CD4-positive, CD25-positive, alpha-beta regulatory T cell (primary cell): ENCODE results near the gene DIS3L. TPM values are rescaled to one million over a fixed set of nuclear protein-coding genes. Genes with fewer than 3 reads are reported as not detected.

Experiments
- ATAC-seq, 2 donors: fragments of 150-1000 bp; cut with Tn5 transposase; one replicate each; pipeline ENCODE4 v1.10.0; 2021; ENCODE audit warnings: low read depth in 2 of 2, moderate number of reproducible peaks in 2 of 2, moderate library complexity in 1 of 2
- DNase-seq, 3 donors: peaks; one replicate each; pipeline versions ENCODE4 v3.0.0 to v3.0.0-alpha.2; 2012 to 2022; ENCODE audit warnings: mixed read lengths in 1 of 3
- H3K27ac ChIP-seq: one replicate; pipeline ENCODE4 v1.7.0; 2013; ENCODE audit warnings: mild to moderate bottlenecking, low read length; ENCODE audit not compliant: insufficient read depth, poor library complexity, severe bottlenecking
- H3K27me3 ChIP-seq: one replicate; pipeline ENCODE4 v1.7.0; 2013; ENCODE audit warnings: low read length; ENCODE audit not compliant: control insufficient read depth, insufficient read depth
- H3K36me3 ChIP-seq: one replicate; pipeline ENCODE4 v1.7.0; 2013; ENCODE audit warnings: mild to moderate bottlenecking, low read length, moderate library complexity; ENCODE audit not compliant: control insufficient read depth, insufficient read depth
- H3K4me1 ChIP-seq: 2 replicates; pipeline ENCODE4 v1.7.0; 2013; ENCODE audit warnings: mild to moderate bottlenecking, low read length; ENCODE audit not compliant: insufficient read depth, control insufficient read depth, poor library complexity, severe bottlenecking
- H3K4me3 ChIP-seq: one replicate; pipeline ENCODE4 v1.7.0; 2013; ENCODE audit warnings: low read depth, mild to moderate bottlenecking, low read length, moderate library complexity
- H3K9me3 ChIP-seq, 2 experiments: 1 replicate in 1 of 2; 2 replicates in 1 of 2; pipeline ENCODE4 v1.7.0; 2013; ENCODE audit warnings: low read length in 2 of 2, mild to moderate bottlenecking in 1 of 2, moderate library complexity in 1 of 2; ENCODE audit not compliant: control insufficient read depth in 2 of 2
- H3K27ac Mint-ChIP-seq, 3 donors: one replicate each; pipeline ENCODE4 v1.8.0; 2020 to 2022; ENCODE audit warnings: mild to moderate bottlenecking in 3 of 3, mixed read lengths in 3 of 3, moderate library complexity in 2 of 3
- H3K27me3 Mint-ChIP-seq: one replicate; pipeline ENCODE4 v1.8.0; 2022; ENCODE audit warnings: mild to moderate bottlenecking, mixed read lengths
- H3K36me3 Mint-ChIP-seq: one replicate; pipeline ENCODE4 v1.8.0; 2020; ENCODE audit warnings: mixed read lengths
- H3K4me1 Mint-ChIP-seq, 4 donors: one replicate each; pipeline ENCODE4 v1.8.0; 2020 to 2022; ENCODE audit warnings: mixed read lengths in 4 of 4, mild to moderate bottlenecking in 1 of 4
- H3K4me3 Mint-ChIP-seq, 4 donors: one replicate each; pipeline ENCODE4 v1.8.0; 2020 to 2022; ENCODE audit warnings: mild to moderate bottlenecking in 4 of 4, mixed read lengths in 4 of 4, moderate library complexity in 3 of 4
- H3K9me3 Mint-ChIP-seq, 7 donors: one replicate each; pipeline ENCODE4 v1.8.0; 2020 to 2022; ENCODE audit warnings: mixed read lengths in 7 of 7, mild to moderate bottlenecking in 3 of 7, moderate library complexity in 2 of 7
- polyA plus RNA-seq, 4 donors: library from polyadenylated mRNA; unstranded; fragments of 300-500 nt; fragmentation: Illumina TruSeq; gene quantifications; one replicate each; pipeline ENCODE4 v1.2.3, GENCODE V29; 2021
- total RNA-seq: library from RNA; stranded (reverse); gene quantifications from one replicate; pipeline ENCODE4 v1.2.3, GENCODE V29; 2022

DIS3L gene
- total and polyA plus RNA-seq, 5 donors from 2014 or later: 23.4 to 35.9 (median 27.4) TPM

DNA sequence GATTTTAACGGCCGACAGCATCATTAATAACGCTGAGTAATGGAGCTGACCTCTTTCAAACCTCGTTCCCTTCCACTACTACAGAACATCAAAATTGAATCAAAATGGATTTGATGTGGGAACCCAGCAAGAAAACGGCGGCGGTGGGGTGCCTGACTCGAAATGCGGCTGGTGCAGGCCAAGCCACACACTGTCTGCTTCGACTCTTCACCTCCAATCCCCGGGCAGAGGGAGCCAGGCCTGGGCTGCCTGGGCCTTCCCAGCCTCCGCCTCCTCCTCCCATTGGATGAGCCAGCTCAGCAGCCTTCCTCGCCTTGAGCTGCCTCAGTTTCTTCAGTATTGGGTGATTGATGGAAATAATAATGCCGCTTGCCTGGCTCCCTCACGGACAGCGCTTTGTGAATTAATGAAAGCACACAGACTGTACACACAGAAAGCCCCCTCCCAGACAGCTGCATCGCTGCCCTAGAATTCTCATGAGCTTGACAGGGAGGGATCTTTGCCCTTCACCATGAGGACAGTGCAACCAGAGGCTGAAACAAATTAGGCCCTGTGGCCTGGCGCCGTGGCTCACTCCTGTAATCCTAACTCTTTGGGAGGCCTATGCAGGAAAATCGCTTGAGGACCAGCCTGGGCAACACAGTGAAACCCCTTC, 28.4 kb upstream of the DIS3L start:
- peaks cover 49% of the 10 kb centered on the region for H3K27me3 Mint-ChIP-seq

GRCh38 chr15:66269326-66270090, 23.9 kb upstream of the DIS3L start:
- Mint-ChIP-seq H3K27ac (no peak overlapping the region), H3K4me1 (no peaks in the 10 kb centered on the region), H3K27me3 (peaks cover 32% of the 10 kb centered on the region), H3K4me3 (no peak overlapping the region), H3K9me3 (peaks cover 0 to 3% (median 0%) of the 10 kb centered on the region in 7 donors), H3K36me3 (no peaks in the 10 kb centered on the region)
- H3K4me1 ChIP-seq: no peaks in the 10 kb centered on the region
- H3K27ac ChIP-seq: no peak overlapping the region
- H3K9me3 ChIP-seq: no peaks in the 10 kb centered on the region
- H3K27me3 ChIP-seq: peaks cover 7% of the 10 kb centered on the region
- ATAC-seq: no peak
- H3K36me3 ChIP-seq: no peaks in the 10 kb centered on the region
- no peak overlapping the region for H3K4me3 ChIP-seq
- DNase-seq: no peak

More for the DNA sequence above, 28.4 kb upstream of the DIS3L start:
- Histone ChIP-seq H3K9me3 (peaks cover 0 to 5% of the 10 kb centered on the region in 2 experiments), H3K4me1 (no peaks in the 10 kb centered on the region), H3K27ac (no peak overlapping the region), H3K4me3 (no peak overlapping the region), H3K36me3 (no peaks in the 10 kb centered on the region), H3K27me3 (peaks cover 27% of the 10 kb centered on the region)
- no peaks in the 10 kb centered on the region for H3K36me3 Mint-ChIP-seq
- H3K27ac Mint-ChIP-seq: no peak overlapping the region
- no peak overlapping the region for H3K4me3 Mint-ChIP-seq
- H3K9me3 Mint-ChIP-seq: peaks cover 0 to 9% (median 4%) of the 10 kb centered on the region in 7 donors
- no peak for ATAC-seq
- DNase-seq: no peak
- H3K4me1 Mint-ChIP-seq: no peaks in the 10 kb centered on the region

GRCh38 chr15:66270932-66271331, 22.4 kb upstream of the DIS3L start:
- Mint-ChIP-seq H3K4me1 (no peaks in the 10 kb centered on the region), H3K36me3 (no peaks in the 10 kb centered on the region), H3K27ac (no peak overlapping the region), H3K27me3 (peaks cover 35% of the 10 kb centered on the region), H3K4me3 (no peak overlapping the region), H3K9me3 (peaks cover 0 to 4% (median 0%) of the 10 kb centered on the region in 7 donors)
- no peaks in the 10 kb centered on the region for H3K36me3 ChIP-seq
- H3K4me3 ChIP-seq: no peak overlapping the region
- peaks cover 5% of the 10 kb centered on the region for H3K27me3 ChIP-seq
- no peaks in the 10 kb centered on the region for H3K4me1 ChIP-seq
- H3K9me3 ChIP-seq: no peaks in the 10 kb centered on the region
- DNase-seq: no peak
- no peak for ATAC-seq
- H3K27ac ChIP-seq: no peak overlapping the region

DNA sequence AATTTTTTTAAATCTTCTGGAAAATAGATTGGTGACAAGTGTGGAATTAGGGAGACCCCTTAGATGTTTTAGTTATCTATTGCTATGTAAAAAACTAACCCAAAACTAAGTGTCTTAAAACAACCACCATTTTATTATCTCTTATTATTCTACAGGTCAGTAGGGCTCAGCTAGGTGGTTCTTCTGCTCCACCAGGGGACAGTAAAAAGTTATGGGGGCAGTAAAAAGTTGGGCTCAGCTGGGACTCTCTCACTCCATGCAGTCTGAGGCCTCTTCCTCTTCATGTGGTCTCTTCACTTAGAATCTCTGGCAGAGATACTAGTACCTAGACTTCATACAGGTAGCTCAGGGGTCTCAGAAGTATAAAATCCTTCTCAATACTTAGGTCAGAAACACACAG, 18.0 kb upstream of the DIS3L start:
- Mint-ChIP-seq H3K4me1 (no peaks in the 10 kb centered on the region), H3K4me3 (no peak overlapping the region), H3K9me3 (peaks cover 0 to 3% (median 0%) of the 10 kb centered on the region in 7 donors), H3K27ac (no peak overlapping the region), H3K27me3 (peaks cover 18% of the 10 kb centered on the region), H3K36me3 (no peaks in the 10 kb centered on the region)
- H3K36me3 ChIP-seq: no peaks in the 10 kb centered on the region
- no peak for ATAC-seq
- H3K27me3 ChIP-seq: no peaks in the 10 kb centered on the region
- no peaks in the 10 kb centered on the region for H3K4me1 ChIP-seq
- no peak for DNase-seq
- H3K4me3 ChIP-seq: no peak overlapping the region
- H3K9me3 ChIP-seq: no peaks in the 10 kb centered on the region
- H3K27ac ChIP-seq: no peak overlapping the region

DNA sequence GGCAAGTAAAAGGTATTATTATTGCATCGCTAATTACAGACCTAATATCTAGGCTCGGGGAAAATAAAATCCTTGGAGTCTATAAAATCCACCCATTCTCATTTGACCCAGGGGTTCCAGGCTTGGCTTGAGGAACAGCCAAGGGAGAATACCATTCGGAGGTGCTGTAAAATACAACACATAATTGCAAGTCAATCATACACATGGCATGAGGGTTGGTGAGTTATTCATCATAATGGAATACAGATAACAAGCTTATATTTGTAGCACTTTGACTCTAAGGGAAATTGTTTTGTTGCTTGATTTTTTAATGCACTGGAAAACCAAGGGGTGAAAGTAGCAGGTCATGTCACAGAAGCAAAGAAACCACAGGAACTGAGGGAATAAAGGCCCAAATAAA, 16.8 kb upstream of the DIS3L start:
- Mint-ChIP-seq H3K4me3 (no peak overlapping the region), H3K27ac (no peak overlapping the region), H3K27me3 (peaks cover 21% of the 10 kb centered on the region), H3K9me3 (peaks cover 0 to 3% (median 0%) of the 10 kb centered on the region in 7 donors), H3K4me1 (no peaks in the 10 kb centered on the region), H3K36me3 (no peaks in the 10 kb centered on the region)
- no peaks in the 10 kb centered on the region for H3K9me3 ChIP-seq
- ATAC-seq: no peak
- H3K4me1 ChIP-seq: no peaks in the 10 kb centered on the region
- H3K27me3 ChIP-seq: no peaks in the 10 kb centered on the region
- no peaks in the 10 kb centered on the region for H3K36me3 ChIP-seq
- no peak for DNase-seq
- H3K27ac ChIP-seq: no peak overlapping the region
- no peak overlapping the region for H3K4me3 ChIP-seq

GRCh38 chr15:66278056-66278455, 15.3 kb upstream of the DIS3L start:
- Mint-ChIP-seq H3K36me3 (no peaks in the 10 kb centered on the region), H3K27ac (no peak overlapping the region), H3K9me3 (peaks cover 0 to 3% (median 0%) of the 10 kb centered on the region in 7 donors), H3K4me1 (no peaks in the 10 kb centered on the region), H3K27me3 (peaks cover 19% of the 10 kb centered on the region), H3K4me3 (no peak overlapping the region)
- DNase-seq: no peak
- Histone ChIP-seq H3K27me3 (no peaks in the 10 kb centered on the region), H3K9me3 (no peaks in the 10 kb centered on the region), H3K27ac (no peak overlapping the region), H3K36me3 (no peaks in the 10 kb centered on the region), H3K4me1 (no peaks in the 10 kb centered on the region), H3K4me3 (no peak overlapping the region)
- ATAC-seq: no peak

DNA sequence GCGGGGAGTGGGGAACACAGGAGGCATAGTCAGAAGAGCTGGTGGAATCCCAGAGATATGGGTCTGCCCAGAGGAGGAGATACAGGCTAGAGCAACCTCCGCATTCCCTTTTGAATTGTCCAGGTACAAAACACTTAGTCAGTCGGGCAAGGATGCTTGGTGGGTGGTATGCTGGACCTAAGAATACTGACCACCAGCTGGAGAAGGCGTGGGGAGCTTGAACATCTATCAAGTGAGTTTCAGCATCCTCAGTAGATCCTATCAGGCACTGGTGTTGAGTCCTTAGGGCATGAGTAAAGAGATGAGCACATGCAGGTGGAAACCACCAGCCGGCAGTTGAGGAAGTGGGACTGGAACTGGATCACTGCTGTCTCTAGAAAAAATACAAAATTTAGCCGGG, 14.7 kb upstream of the DIS3L start:
- Mint-ChIP-seq H3K9me3 (peaks cover 0 to 3% (median 0%) of the 10 kb centered on the region in 7 donors), H3K4me1 (no peaks in the 10 kb centered on the region), H3K27ac (no peak overlapping the region), H3K27me3 (peaks cover 15% of the 10 kb centered on the region), H3K4me3 (no peak overlapping the region), H3K36me3 (no peaks in the 10 kb centered on the region)
- no peak for ATAC-seq
- H3K4me1 ChIP-seq: no peaks in the 10 kb centered on the region
- no peak for DNase-seq
- no peak overlapping the region for H3K27ac ChIP-seq
- H3K9me3 ChIP-seq: no peaks in the 10 kb centered on the region
- no peak overlapping the region for H3K4me3 ChIP-seq
- no peaks in the 10 kb centered on the region for H3K27me3 ChIP-seq
- H3K36me3 ChIP-seq: no peaks in the 10 kb centered on the region
